Right atrium auricular region (tissue), 2 donors: Measurements from ENCODE around the gene NAP1L4. TPM values are rescaled to one million over a fixed set of nuclear protein-coding genes. Genes with fewer than 3 reads are reported as not detected.
"Not testable (repeated sequence)": the region's sequence is repeated elsewhere in the genome, so short reads cannot be mapped to it uniquely, and the experiment has no call there.

Experiments used
- DNase-seq: peaks from one replicate; pipeline ENCODE4 v3.0.0-alpha.2; 2019; ENCODE audit warnings: low spot score
- H3K27ac ChIP-seq, 2 donors: fragments of 200-600 bp; sonication (generic); 1 replicate in 1 of 2; 2 replicates in 1 of 2; pipeline ENCODE4 v1.5.1; 2016 to 2019
- H3K27me3 ChIP-seq, 2 donors: fragments of 200-600 bp; sonication (generic); one replicate each; pipeline versions ENCODE4 v1.5.1 to v1.6.0; 2017 to 2019
- H3K36me3 ChIP-seq: fragments of 200-600 bp; sonication (generic); one replicate; pipeline ENCODE4 v1.5.1; 2016
- H3K4me1 ChIP-seq, 2 donors: fragments of 200-600 bp; sonication (generic); one replicate each; pipeline versions ENCODE4 v1.5.1 to v1.6.0; 2017 to 2019
- H3K4me3 ChIP-seq, 2 donors: fragments of 200-600 bp; sonication (generic); 1 replicate in 1 of 2; 2 replicates in 1 of 2; pipeline ENCODE4 v1.5.1; 2017 to 2019; ENCODE audit warnings: mild to moderate bottlenecking in 1 of 2, moderate library complexity in 1 of 2
- H3K9me3 ChIP-seq, 2 donors: fragments of 200-600 bp; sonication (generic); one replicate each; pipeline ENCODE4 v1.5.1; 2019
- CTCF ChIP-seq, 2 donors: fragments of 200-600 bp; sonication (generic); IDR thresholded peaks; one replicate each; pipeline ENCODE4 v1.5.1; 2019; ENCODE audit warnings: antibody characterized with exemption in 2 of 2
- total RNA-seq, 2 donors: library from RNA; depleted of rRNA; stranded (reverse); fragments of >200 nt; gene quantifications; one replicate each; pipeline ENCODE4 v1.1.0, GENCODE V29; 2016

The NAP1L4 gene
- total RNA-seq, 2 donors from 2014 or later, result 79.2 to 128 TPM

- peaks cover 0 to 12% of the 10 kb centered on the region in 2 donors for H3K9me3 ChIP-seq
Observed at GRCh38 chr11:2940921-2941821, 51.0 kb downstream of the NAP1L4 start.

GRCh38 chr11:2940147-2940920 is 51.8 kb downstream of the NAP1L4 start:
- Histone ChIP-seq H3K9me3 (peaks cover 0 to 12% of the 10 kb centered on the region in 2 donors), H3K4me1 (peaks cover 0 to 37% of the 10 kb centered on the region in 2 donors), H3K27ac (peak overlapping the region in 1 of 2 donors; percentile 55), H3K27me3 (no peaks in the 10 kb centered on the region), H3K36me3 (no peaks in the 10 kb centered on the region), H3K4me3 (no peak overlapping the region)
- peak; percentile 62 for DNase-seq
- no peak for TF ChIP-seq CTCF (IDR thresholded peaks at IDR 0.05)

More at GRCh38 chr11:2940921-2941821, 51.0 kb downstream of the NAP1L4 start:
- peaks cover 0 to 45% of the 10 kb centered on the region in 2 donors for H3K4me1 ChIP-seq
- TF ChIP-seq CTCF (IDR thresholded peaks at IDR 0.05), result no peak
- peak overlapping the region in 1 of 2 donors; percentile 55 for H3K27ac ChIP-seq
- DNase-seq, result no peak
- H3K36me3 ChIP-seq, result no peaks in the 10 kb centered on the region
- no peaks in the 10 kb centered on the region for H3K27me3 ChIP-seq
- H3K4me3 ChIP-seq, result no peak overlapping the region

- H3K27me3 ChIP-seq, H3K4me3 ChIP-seq, DNase-seq, H3K36me3 ChIP-seq, H3K27ac ChIP-seq: not testable (repeated sequence)
- H3K4me1 ChIP-seq, result peaks cover 0 to 22% of the 10 kb centered on the region in 2 donors
- H3K9me3 ChIP-seq, result peaks cover 0 to 12% of the 10 kb centered on the region in 2 donors
Observed at GRCh38 chr11:2938458-2939418, 53.4 kb downstream of the NAP1L4 start.

- H3K4me1 ChIP-seq, result peaks cover 0 to 16% of the 10 kb centered on the region in 2 donors
- not testable (repeated sequence) for H3K27ac ChIP-seq, DNase-seq, H3K36me3 ChIP-seq, H3K4me3 ChIP-seq, H3K27me3 ChIP-seq
- H3K9me3 ChIP-seq, result peaks cover 0 to 12% of the 10 kb centered on the region in 2 donors
Observed at GRCh38 chr11:2937641-2938457, 54.3 kb downstream of the NAP1L4 start.

GRCh38 chr11:2934611-2935239 is 57.4 kb downstream of the NAP1L4 start:
- H3K36me3 ChIP-seq, result no peaks in the 10 kb centered on the region
- H3K9me3 ChIP-seq, result peaks cover 0 to 12% of the 10 kb centered on the region in 2 donors
- no peak overlapping the region for H3K4me3 ChIP-seq
- H3K4me1 ChIP-seq, result peaks cover 0 to 10% of the 10 kb centered on the region in 2 donors
- no peak for TF ChIP-seq CTCF (IDR thresholded peaks at IDR 0.05)
- H3K27me3 ChIP-seq, result peaks cover 0 to under 1% of the 10 kb centered on the region in 2 donors
- no peak for DNase-seq
- H3K27ac ChIP-seq, result no peak overlapping the region
